HG03064 (cell line): ENCODE data around the gene AQP1.

Source experiments
- ATAC-seq: cut with Tn5 transposase; IDR thresholded peaks from one replicate; pipeline ENCODE4 v1.9.1; 2021; ENCODE audit warnings: low read depth; ENCODE audit not compliant: unreplicated experiment

The AQP1 gene

GRCh38 chr7:30881448-30881847 lies 30.2 kb upstream of the AQP1 start:
- no peak for ATAC-seq

GRCh38 chr7:30884881-30885280 lies 26.8 kb upstream of the AQP1 start:
- no peak for ATAC-seq

GRCh38 chr7:30886608-30887011 lies 25.0 kb upstream of the AQP1 start:
- ATAC-seq = no peak

- no peak for ATAC-seq
These were observed 24.2 kb upstream of the AQP1 start for GRCh38 chr7:30887464-30887872.

GRCh38 chr7:30888747-30889146 lies 22.9 kb upstream of the AQP1 start:
- no peak for ATAC-seq

- ATAC-seq = no peak
These were observed 21.4 kb upstream of the AQP1 start for GRCh38 chr7:30890226-30890625.

- no peak for ATAC-seq
These were observed 18.3 kb upstream of the AQP1 start for GRCh38 chr7:30893357-30893756.

GRCh38 chr7:30894009-30894408 lies 17.6 kb upstream of the AQP1 start:
- no peak for ATAC-seq

- no peak for ATAC-seq
These were observed 16.6 kb upstream of the AQP1 start for GRCh38 chr7:30894866-30895605.

GRCh38 chr7:30896036-30896435 lies 15.6 kb upstream of the AQP1 start:
- ATAC-seq = no peak

- no peak for ATAC-seq
These were observed 14.6 kb upstream of the AQP1 start for GRCh38 chr7:30896783-30897637.

- no peak for ATAC-seq
These were observed 13.9 kb upstream of the AQP1 start for GRCh38 chr7:30897770-30898169.

GRCh38 chr7:30898411-30898810 lies 13.2 kb upstream of the AQP1 start:
- no peak for ATAC-seq

GRCh38 chr7:30899066-30899465 lies 12.6 kb upstream of the AQP1 start:
- ATAC-seq = no peak

GRCh38 chr7:30899630-30900029 lies 12.0 kb upstream of the AQP1 start:
- ATAC-seq = no peak

GRCh38 chr7:30900053-30900452 lies 11.6 kb upstream of the AQP1 start:
- no peak for ATAC-seq

- no peak for ATAC-seq
These were observed 10.8 kb upstream of the AQP1 start for GRCh38 chr7:30900803-30901362.

GRCh38 chr7:30901856-30902255 lies 9.8 kb upstream of the AQP1 start:
- ATAC-seq = no peak

- no peak for ATAC-seq
These were observed 9.2 kb upstream of the AQP1 start for GRCh38 chr7:30902466-30902865.

- ATAC-seq = no peak
These were observed 8.5 kb upstream of the AQP1 start for GRCh38 chr7:30903146-30903545.

- ATAC-seq = no peak
These were observed 7.1 kb upstream of the AQP1 start for GRCh38 chr7:30904561-30904960.
